ENCODE measurements around the gene DBH.

DBH gene

GRCh38 chr9:133701981-133702797 is 66.0 kb downstream of the DBH start:
- TF ChIP-seq CTCF (IDR thresholded peaks at IDR 0.05; ENCODE audit: low read depth, low read length) (no peak), EZH2phosphoT487 (IDR thresholded peaks at IDR 0.05; ENCODE audit: low read depth) (no peak)
- Histone ChIP-seq H2AFZ (ENCODE audit: low read depth, low read length) (no peak overlapping the region), H3K27me3 (ENCODE audit: low read depth, low read length) (peaks cover 14% of the 10 kb centered on the region), H3K36me3 (replicated peaks; ENCODE audit: low read depth, low read length) (no peaks in the 10 kb centered on the region), H3K9me3 (ENCODE audit: insufficient read depth, low read length) (no peaks in the 10 kb centered on the region), H3K4me1 (ENCODE audit: low read length) (no peaks in the 10 kb centered on the region), H4K20me1 (ENCODE audit: insufficient read depth, low read length) (no peaks in the 10 kb centered on the region), H3K4me3 (ENCODE audit: low read length) (no peak overlapping the region), H3K27ac (ENCODE audit: low read length) (no peak overlapping the region), H3K9ac (ENCODE audit: low read length) (no peak overlapping the region), H3K4me2 (ENCODE audit: low read length) (no peak overlapping the region), H3K79me2 (ENCODE audit: low read length) (no peaks in the 10 kb centered on the region)

GRCh38 chr9:133702798-133703590 is 66.8 kb downstream of the DBH start:
- no peak for TF ChIP-seq CTCF (IDR thresholded peaks at IDR 0.05; ENCODE audit: low read depth, low read length)
- no peak for TF ChIP-seq EZH2phosphoT487 (IDR thresholded peaks at IDR 0.05; ENCODE audit: low read depth)
- H3K36me3 ChIP-seq (replicated peaks; ENCODE audit: low read depth, low read length), result no peaks in the 10 kb centered on the region
- no peak overlapping the region for H3K9ac ChIP-seq (ENCODE audit: low read length)
- no peaks in the 10 kb centered on the region for H4K20me1 ChIP-seq (ENCODE audit: insufficient read depth, low read length)
- H3K27ac ChIP-seq (ENCODE audit: low read length), result no peak overlapping the region
- H3K9me3 ChIP-seq (ENCODE audit: insufficient read depth, low read length), result no peaks in the 10 kb centered on the region
- H3K4me3 ChIP-seq (ENCODE audit: low read length), result no peak overlapping the region
- no peaks in the 10 kb centered on the region for H3K79me2 ChIP-seq (ENCODE audit: low read length)
- H3K4me2 ChIP-seq (ENCODE audit: low read length), result no peak overlapping the region
- H3K27me3 ChIP-seq (ENCODE audit: low read depth, low read length), result peaks cover 9% of the 10 kb centered on the region
- no peaks in the 10 kb centered on the region for H3K4me1 ChIP-seq (ENCODE audit: low read length)
- no peak overlapping the region for H2AFZ ChIP-seq (ENCODE audit: low read depth, low read length)

- H4K20me1 ChIP-seq (ENCODE audit: insufficient read depth, low read length), result no peaks in the 10 kb centered on the region
- no peak overlapping the region for H3K4me3 ChIP-seq (ENCODE audit: low read length)
- H2AFZ ChIP-seq (ENCODE audit: low read depth, low read length), result no peak overlapping the region
- no peaks in the 10 kb centered on the region for H3K9me3 ChIP-seq (ENCODE audit: insufficient read depth, low read length)
- no peak overlapping the region for H3K4me2 ChIP-seq (ENCODE audit: low read length)
- H3K36me3 ChIP-seq (replicated peaks; ENCODE audit: low read depth, low read length), result no peaks in the 10 kb centered on the region
- TF ChIP-seq EZH2phosphoT487 (IDR thresholded peaks at IDR 0.05; ENCODE audit: low read depth), result no peak
- TF ChIP-seq CTCF (IDR thresholded peaks at IDR 0.05; ENCODE audit: low read depth, low read length), result no peak
- no peaks in the 10 kb centered on the region for H3K79me2 ChIP-seq (ENCODE audit: low read length)
- no peak overlapping the region for H3K27ac ChIP-seq (ENCODE audit: low read length)
- peaks cover under 1% of the 10 kb centered on the region; the same call in 1 of the 2 replicates for H3K27me3 ChIP-seq (ENCODE audit: low read depth, low read length)
- H3K4me1 ChIP-seq (ENCODE audit: low read length), result no peaks in the 10 kb centered on the region
- no peak overlapping the region for H3K9ac ChIP-seq (ENCODE audit: low read length)
Measured at GRCh38 chr9:133703591-133704399, 67.6 kb downstream of the DBH start.
